ENCODE data around the gene CELF2. TPM values are rescaled to one million over a fixed set of nuclear protein-coding genes. Genes with fewer than 3 reads are reported as not detected.

The CELF2 gene
- total RNA-seq, 2 donors from 2014 or later: 139 to 146 TPM

GRCh38 chr10:11217521-11217920 lies 199.8 kb downstream of the CELF2 start:
- no peaks in the 10 kb centered on the region for H3K9me3 Mint-ChIP-seq
- peak overlapping the region; percentile 71 for H3K27ac Mint-ChIP-seq
- no peaks in the 10 kb centered on the region for H3K27me3 Mint-ChIP-seq
- ATAC-seq (replicated peaks): no peak
- no peaks in the 10 kb centered on the region for H3K36me3 Mint-ChIP-seq (ENCODE audit: low read depth)
- peak overlapping the region; percentile 89 for H3K4me3 Mint-ChIP-seq
- peaks cover 64% of the 10 kb centered on the region for H3K4me1 Mint-ChIP-seq

GRCh38 chr10:11218395-11218794 lies 200.7 kb downstream of the CELF2 start:
- peak overlapping the region; percentile 89 for H3K4me3 Mint-ChIP-seq
- H3K27me3 Mint-ChIP-seq: no peaks in the 10 kb centered on the region
- peak overlapping the region; percentile 71 for H3K27ac Mint-ChIP-seq
- H3K4me1 Mint-ChIP-seq: peaks cover 55% of the 10 kb centered on the region
- ATAC-seq (replicated peaks): peak; percentile 94
- H3K36me3 Mint-ChIP-seq (ENCODE audit: low read depth): no peaks in the 10 kb centered on the region
- no peaks in the 10 kb centered on the region for H3K9me3 Mint-ChIP-seq

- peak overlapping the region; percentile 71 for H3K27ac Mint-ChIP-seq
- ATAC-seq (replicated peaks): no peak
- no peaks in the 10 kb centered on the region for H3K27me3 Mint-ChIP-seq
- H3K4me1 Mint-ChIP-seq: peaks cover 54% of the 10 kb centered on the region
- H3K9me3 Mint-ChIP-seq: no peaks in the 10 kb centered on the region
- no peaks in the 10 kb centered on the region for H3K36me3 Mint-ChIP-seq (ENCODE audit: low read depth)
- H3K4me3 Mint-ChIP-seq: peak overlapping the region; percentile 89
These were observed 201.8 kb downstream of the CELF2 start for GRCh38 chr10:11219431-11219830.

GRCh38 chr10:11223081-11223480 lies 205.4 kb downstream of the CELF2 start:
- peak overlapping the region; percentile 10 for H3K4me3 Mint-ChIP-seq
- H3K4me1 Mint-ChIP-seq: peaks cover 57% of the 10 kb centered on the region
- H3K36me3 Mint-ChIP-seq (ENCODE audit: low read depth): no peaks in the 10 kb centered on the region
- ATAC-seq (replicated peaks): no peak
- no peaks in the 10 kb centered on the region for H3K9me3 Mint-ChIP-seq
- peak overlapping the region; percentile 96 for H3K27ac Mint-ChIP-seq
- no peaks in the 10 kb centered on the region for H3K27me3 Mint-ChIP-seq

- Mint-ChIP-seq H3K36me3 (ENCODE audit: low read depth) (no peaks in the 10 kb centered on the region), H3K27me3 (no peaks in the 10 kb centered on the region), H3K9me3 (no peaks in the 10 kb centered on the region), H3K4me1 (peaks cover 59% of the 10 kb centered on the region), H3K4me3 (peak overlapping the region; percentile 93), H3K27ac (peak overlapping the region; percentile 96)
- no peak for ATAC-seq (replicated peaks)
These were observed 206.0 kb downstream of the CELF2 start for GRCh38 chr10:11223507-11224140.

GRCh38 chr10:11224321-11224720 lies 206.6 kb downstream of the CELF2 start:
- peaks cover 64% of the 10 kb centered on the region for H3K4me1 Mint-ChIP-seq
- peak overlapping the region; percentile 96 for H3K27ac Mint-ChIP-seq
- no peaks in the 10 kb centered on the region for H3K36me3 Mint-ChIP-seq (ENCODE audit: low read depth)
- H3K4me3 Mint-ChIP-seq: peak overlapping the region; percentile 93
- no peaks in the 10 kb centered on the region for H3K9me3 Mint-ChIP-seq
- ATAC-seq (replicated peaks): no peak
- H3K27me3 Mint-ChIP-seq: no peaks in the 10 kb centered on the region

- no peaks in the 10 kb centered on the region for H3K27me3 Mint-ChIP-seq
- peak overlapping the region; percentile 93 for H3K4me3 Mint-ChIP-seq
- H3K4me1 Mint-ChIP-seq: peaks cover 63% of the 10 kb centered on the region
- no peaks in the 10 kb centered on the region for H3K36me3 Mint-ChIP-seq (ENCODE audit: low read depth)
- H3K9me3 Mint-ChIP-seq: no peaks in the 10 kb centered on the region
- no peak for ATAC-seq (replicated peaks)
- H3K27ac Mint-ChIP-seq: peak overlapping the region; percentile 96
These were observed 207.2 kb downstream of the CELF2 start for GRCh38 chr10:11224792-11225416.

GRCh38 chr10:11225935-11226334 lies 208.3 kb downstream of the CELF2 start:
- Mint-ChIP-seq H3K36me3 (ENCODE audit: low read depth) (no peaks in the 10 kb centered on the region), H3K4me3 (peak overlapping the region; percentile 93), H3K4me1 (peaks cover 64% of the 10 kb centered on the region), H3K27ac (peak overlapping the region; percentile 96), H3K27me3 (no peaks in the 10 kb centered on the region), H3K9me3 (no peaks in the 10 kb centered on the region)
- ATAC-seq (replicated peaks): peak; percentile 75

GRCh38 chr10:11227103-11227502 lies 209.4 kb downstream of the CELF2 start:
- no peaks in the 10 kb centered on the region for H3K36me3 Mint-ChIP-seq (ENCODE audit: low read depth)
- peak overlapping the region; percentile 96 for H3K27ac Mint-ChIP-seq
- H3K9me3 Mint-ChIP-seq: no peaks in the 10 kb centered on the region
- ATAC-seq (replicated peaks): peak; percentile 8
- H3K4me1 Mint-ChIP-seq: peaks cover 73% of the 10 kb centered on the region
- H3K27me3 Mint-ChIP-seq: no peaks in the 10 kb centered on the region
- peak overlapping the region; percentile 93 for H3K4me3 Mint-ChIP-seq

- no peaks in the 10 kb centered on the region for H3K27me3 Mint-ChIP-seq
- peak overlapping the region; percentile 93 for H3K4me3 Mint-ChIP-seq
- no peaks in the 10 kb centered on the region for H3K36me3 Mint-ChIP-seq (ENCODE audit: low read depth)
- peak overlapping the region; percentile 97 for H3K27ac Mint-ChIP-seq
- no peak for ATAC-seq (replicated peaks)
- peaks cover 81% of the 10 kb centered on the region for H3K4me1 Mint-ChIP-seq
- H3K9me3 Mint-ChIP-seq: no peaks in the 10 kb centered on the region
These were observed 212.2 kb downstream of the CELF2 start for GRCh38 chr10:11229893-11230292.

GRCh38 chr10:11230498-11231167 lies 213.0 kb downstream of the CELF2 start:
- Mint-ChIP-seq H3K27me3 (no peaks in the 10 kb centered on the region), H3K36me3 (ENCODE audit: low read depth) (no peaks in the 10 kb centered on the region), H3K9me3 (no peaks in the 10 kb centered on the region), H3K4me1 (peaks cover 81% of the 10 kb centered on the region), H3K27ac (peak overlapping the region; percentile 97), H3K4me3 (peak overlapping the region; percentile 93)
- no peak for ATAC-seq (replicated peaks)

GRCh38 chr10:11231285-11231684 lies 213.6 kb downstream of the CELF2 start:
- Mint-ChIP-seq H3K4me1 (peaks cover 81% of the 10 kb centered on the region), H3K27ac (peak overlapping the region; percentile 97), H3K27me3 (no peaks in the 10 kb centered on the region), H3K4me3 (peak overlapping the region; percentile 93), H3K9me3 (no peaks in the 10 kb centered on the region), H3K36me3 (ENCODE audit: low read depth) (no peaks in the 10 kb centered on the region)
- ATAC-seq (replicated peaks): no peak

GRCh38 chr10:11232222-11232961 lies 214.7 kb downstream of the CELF2 start:
- peak overlapping the region; percentile 93 for H3K4me3 Mint-ChIP-seq
- H3K36me3 Mint-ChIP-seq (ENCODE audit: low read depth): no peaks in the 10 kb centered on the region
- H3K27me3 Mint-ChIP-seq: no peaks in the 10 kb centered on the region
- peaks cover 81% of the 10 kb centered on the region for H3K4me1 Mint-ChIP-seq
- ATAC-seq (replicated peaks): peak; percentile 63
- H3K9me3 Mint-ChIP-seq: no peaks in the 10 kb centered on the region
- H3K27ac Mint-ChIP-seq: peak overlapping the region; percentile 97

GRCh38 chr10:11234857-11235531 lies 217.3 kb downstream of the CELF2 start:
- peak; percentile 31 for ATAC-seq (replicated peaks)
- Mint-ChIP-seq H3K27me3 (no peaks in the 10 kb centered on the region), H3K36me3 (ENCODE audit: low read depth) (peaks cover 12% of the 10 kb centered on the region)

More at GRCh38 chr10:11234857-11235531, 217.3 kb downstream of the CELF2 start:
- Mint-ChIP-seq H3K4me1 (peaks cover 78% of the 10 kb centered on the region), H3K4me3 (peak overlapping the region; percentile 93), H3K27ac (peak overlapping the region; percentile 97), H3K9me3 (no peaks in the 10 kb centered on the region)

All from activated T-helper 17 cell treated with anti-CD3 and anti-CD28 coated beads, Interleukin-2, amount 50 U/mL, for 72 hours (primary cell).